ENCODE data around the gene MEST. TPM values are rescaled to one million over a fixed set of nuclear protein-coding genes. Genes with fewer than 3 reads are reported as not detected.
A peak's percentile ranks its signal among the peaks of the same experiment; 100 is the strongest.

MEST gene
- total and polyA plus RNA-seq, 9 donors, result 16.2 to 64.5 (median 35.5) TPM

DNA sequence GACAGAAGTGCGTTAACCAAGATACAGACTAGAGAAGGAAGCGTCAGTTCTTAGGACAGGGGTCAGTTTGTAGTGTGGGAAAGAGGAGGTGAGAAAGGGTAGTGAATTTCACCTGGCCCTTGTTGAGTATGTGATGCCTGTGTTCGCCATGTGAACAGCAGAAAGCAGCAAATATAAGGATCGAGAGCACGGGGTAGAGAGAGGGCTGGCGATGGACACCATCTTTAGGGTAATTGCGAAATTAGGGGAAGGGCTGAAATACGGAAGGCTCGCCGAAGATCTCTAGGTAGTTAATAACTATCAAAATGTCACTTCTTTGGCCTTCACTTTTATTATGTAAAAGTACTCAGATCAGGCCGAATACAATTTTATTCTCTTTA is 6.2 kb upstream of the MEST start:
- WGBS, 3 donors, result 72 to 78% (median 75%) methylated on average over 11 of the region's 11 CpGs

DNA sequence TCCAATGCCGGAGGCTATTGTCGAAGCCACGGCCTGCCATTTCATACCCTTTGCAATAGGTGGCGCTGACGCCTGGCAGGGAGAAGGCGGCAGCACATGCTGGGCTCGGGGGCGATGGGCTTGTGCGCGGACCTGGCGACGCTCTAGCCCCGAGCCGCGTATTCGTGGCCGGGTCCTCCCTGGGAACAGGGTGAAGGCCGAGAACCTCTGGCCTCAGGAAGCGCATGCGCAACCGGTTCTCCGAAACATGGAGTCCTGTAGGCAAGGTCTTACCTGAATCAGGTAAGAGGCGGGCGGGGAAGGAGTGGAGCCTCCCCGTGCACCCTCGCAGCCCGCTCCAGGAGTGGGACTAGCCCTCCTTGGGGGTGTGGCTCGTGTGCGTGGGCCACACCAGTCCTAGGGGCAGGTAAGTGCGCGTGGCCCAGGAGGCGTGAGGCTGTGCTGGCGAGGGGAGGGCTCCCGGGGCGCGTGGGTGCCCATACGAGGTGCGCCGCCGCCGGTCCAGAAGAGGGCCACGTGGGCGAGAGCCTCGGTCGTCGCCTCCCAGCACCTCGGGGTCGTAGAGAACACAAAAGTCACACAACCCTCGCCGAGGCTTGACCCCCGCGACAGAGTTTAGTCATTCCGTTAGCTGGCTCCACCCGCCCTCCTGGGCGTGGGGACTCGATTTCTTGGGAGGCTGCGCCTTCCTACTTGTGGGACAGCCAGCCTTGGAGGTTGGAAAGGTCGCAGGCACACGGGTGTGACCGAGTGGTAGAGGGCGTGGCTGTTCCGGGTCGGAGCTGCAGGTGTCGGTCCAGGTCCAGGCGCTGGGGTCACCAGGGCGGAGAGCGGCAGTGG is 5.6 kb upstream of the MEST start:
- WGBS, 3 donors, result 25 to 46% (median 26%) methylated on average over 39 to 67 of the region's 67 CpGs
- no peaks in the 10 kb centered on the region for H3K36me3 ChIP-seq
- no peaks in the 10 kb centered on the region for H3K9me3 ChIP-seq
- TF ChIP-seq POLR2A (IDR thresholded peaks at IDR 0.05), result no peak
- TF ChIP-seq, protein P1, sequence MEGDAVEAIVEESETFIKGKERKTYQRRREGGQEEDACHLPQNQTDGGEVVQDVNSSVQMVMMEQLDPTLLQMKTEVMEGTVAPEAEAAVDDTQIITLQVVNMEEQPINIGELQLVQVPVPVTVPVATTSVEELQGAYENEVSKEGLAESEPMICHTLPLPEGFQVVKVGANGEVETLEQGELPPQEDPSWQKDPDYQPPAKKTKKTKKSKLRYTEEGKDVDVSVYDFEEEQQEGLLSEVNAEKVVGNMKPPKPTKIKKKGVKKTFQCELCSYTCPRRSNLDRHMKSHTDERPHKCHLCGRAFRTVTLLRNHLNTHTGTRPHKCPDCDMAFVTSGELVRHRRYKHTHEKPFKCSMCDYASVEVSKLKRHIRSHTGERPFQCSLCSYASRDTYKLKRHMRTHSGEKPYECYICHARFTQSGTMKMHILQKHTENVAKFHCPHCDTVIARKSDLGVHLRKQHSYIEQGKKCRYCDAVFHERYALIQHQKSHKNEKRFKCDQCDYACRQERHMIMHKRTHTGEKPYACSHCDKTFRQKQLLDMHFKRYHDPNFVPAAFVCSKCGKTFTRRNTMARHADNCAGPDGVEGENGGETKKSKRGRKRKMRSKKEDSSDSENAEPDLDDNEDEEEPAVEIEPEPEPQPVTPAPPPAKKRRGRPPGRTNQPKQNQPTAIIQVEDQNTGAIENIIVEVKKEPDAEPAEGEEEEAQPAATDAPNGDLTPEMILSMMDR (IDR thresholded peaks at IDR 0.05), result peak; percentile 39 to 74 (median 65)
- DNase-seq, result peak; percentile 80 to 90 (median 85)
- peak overlapping the region; percentile 19 to 86 for H3K27ac ChIP-seq
- intact Hi-C loops (cut with DNase I), result no loop called here
- H3K4me3 ChIP-seq, result peak overlapping the region; percentile 41
- peaks cover 5% of the 10 kb centered on the region for H3K4me1 ChIP-seq (ENCODE audit: insufficient read depth)
- H3K27me3 ChIP-seq, result no peaks in the 10 kb centered on the region

More for the DNA sequence above, 6.2 kb upstream of the MEST start:
- no peaks in the 10 kb centered on the region for H3K27me3 ChIP-seq
- TF ChIP-seq, protein P1 (IDR thresholded peaks at IDR 0.05), result no peak
- TF ChIP-seq EP300 (IDR thresholded peaks at IDR 0.05) (no peak), POLR2A (IDR thresholded peaks at IDR 0.05) (no peak)
- H3K27ac ChIP-seq, result peak overlapping the region; percentile 19 to 86
- DNase-seq, result no peak
- no peaks in the 10 kb centered on the region for H3K9me3 ChIP-seq
- peaks cover 5% of the 10 kb centered on the region for H3K4me1 ChIP-seq (ENCODE audit: insufficient read depth)
- H3K36me3 ChIP-seq, result no peaks in the 10 kb centered on the region
- H3K4me3 ChIP-seq, result peak overlapping the region; percentile 41
- intact Hi-C loops (cut with DNase I), result no loop called here

DNA sequence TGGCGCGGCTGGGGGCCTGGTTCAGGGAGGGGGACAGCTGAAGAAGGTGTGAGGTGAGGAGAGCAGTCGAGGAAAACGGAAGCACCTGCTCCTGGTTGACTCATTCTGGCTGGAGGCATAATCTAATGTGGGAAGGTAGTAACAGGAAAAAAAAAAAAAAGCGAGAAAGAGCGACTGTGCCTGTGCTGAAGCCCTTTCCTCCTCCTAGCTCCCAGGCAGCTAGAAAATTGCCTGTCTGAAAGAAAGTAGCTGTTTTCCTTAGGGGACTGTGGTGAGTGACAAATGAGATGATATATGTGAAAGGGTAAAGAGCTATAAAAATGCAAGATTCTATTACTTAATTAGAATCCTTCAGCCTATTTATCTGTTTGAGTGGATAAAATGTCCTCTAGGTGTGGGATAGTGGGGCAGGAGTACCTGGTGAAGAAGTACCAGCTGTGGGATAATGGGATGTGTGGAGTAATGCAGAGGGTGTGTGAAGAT is 4.9 kb upstream of the MEST start:
- TF ChIP-seq POLR2A (IDR thresholded peaks at IDR 0.05) (no peak), EP300 (IDR thresholded peaks at IDR 0.05) (no peak)
- TF ChIP-seq, protein P1 (IDR thresholded peaks at IDR 0.05), result no peak
- Histone ChIP-seq H3K36me3 (no peaks in the 10 kb centered on the region), H3K27me3 (no peaks in the 10 kb centered on the region), H3K9me3 (no peaks in the 10 kb centered on the region), H3K4me1 (ENCODE audit: insufficient read depth) (peaks cover 5% of the 10 kb centered on the region), H3K4me3 (peak overlapping the region; percentile 41), H3K27ac (peak overlapping the region; percentile 19 to 86)
- intact Hi-C loops (cut with DNase I), result no loop called here
- no peak for DNase-seq
- WGBS, 3 donors, result 39 to 55% (median 54%) methylated on average over 6 of the region's 6 CpGs

DNA sequence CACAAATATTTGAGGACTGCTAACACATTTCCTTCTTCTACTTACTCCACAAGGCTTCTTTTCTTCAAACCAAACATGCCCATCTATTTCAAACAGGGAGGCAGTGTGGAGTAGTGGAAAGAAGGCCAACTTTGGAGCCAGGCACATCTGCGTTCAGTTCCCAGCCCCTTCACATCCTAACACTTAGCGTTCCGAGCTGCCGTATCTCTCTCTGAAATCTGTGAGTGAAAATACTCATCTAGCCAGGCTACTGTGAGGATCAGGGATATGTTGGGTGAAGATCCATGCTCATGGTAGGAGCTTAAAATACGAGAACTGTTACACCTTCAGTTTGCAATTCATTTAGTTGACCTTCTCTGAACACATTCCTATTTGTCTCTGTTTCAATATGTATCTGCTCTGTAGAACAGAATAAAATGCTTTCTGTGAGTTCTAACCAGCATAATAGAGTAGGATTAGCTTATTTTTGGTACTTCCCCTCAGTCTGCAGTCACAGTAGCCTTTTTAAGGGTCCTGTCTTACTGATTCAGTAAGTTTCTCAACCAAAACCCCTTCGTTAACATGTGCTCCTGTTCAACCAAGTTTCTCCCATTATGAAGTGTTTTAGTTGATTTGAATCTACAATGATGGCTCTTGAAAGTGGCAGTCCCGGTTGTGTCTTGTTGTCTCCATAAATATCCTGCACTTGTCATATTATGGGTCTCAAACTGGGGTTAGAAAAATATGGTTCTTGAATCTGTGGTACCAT is 3.3 kb upstream of the MEST start:
- no peak for DNase-seq
- Histone ChIP-seq H3K27ac (peak overlapping the region in 1 of 2 donors; percentile 35), H3K4me1 (ENCODE audit: insufficient read depth) (peaks cover 5% of the 10 kb centered on the region), H3K36me3 (no peaks in the 10 kb centered on the region), H3K9me3 (no peaks in the 10 kb centered on the region), H3K27me3 (no peaks in the 10 kb centered on the region), H3K4me3 (no peak overlapping the region)
- 55 to 63% (median 59%) methylated on average over 7 of the region's 7 CpGs for WGBS, 3 donors
- TF ChIP-seq POLR2A (IDR thresholded peaks at IDR 0.05), result no peak
- TF ChIP-seq, protein P1 (IDR thresholded peaks at IDR 0.05), result no peak
- no peak for TF ChIP-seq EP300 (IDR thresholded peaks at IDR 0.05)
- intact Hi-C loops (cut with DNase I), result no loop called here
